HCT116 (cell line): Measurements from ENCODE around the gene SLC26A3. TPM values are rescaled to one million over a fixed set of nuclear protein-coding genes. Genes with fewer than 3 reads are reported as not detected.

Experiments
- ATAC-seq: fragments of 200-7000 bp; cut with Tn5 transposase; 2 replicates; pipeline ENCODE4 v1.9.1; 2020; ENCODE audit warnings: mild to moderate bottlenecking, moderate library complexity
- BruUV-seq: library from RNA; stranded (reverse); fragments of 400-500 nt; replicated peaks from 2 replicates; lab custom pipeline; 2021; lab: Mats Ljungman, UMichigan
- CTCF ChIA-PET: fragments of 300-600 bp; sonication (Branson Sonifier 250); formaldehyde crosslinking; loops from one replicate; lab custom pipeline; 2021; ENCODE audit warnings: antibody characterized with exemption; lab: Charles Lee
- POLR2A ChIA-PET: fragments of 300-600, 350-600 bp; sonication (Branson Sonifier 250); formaldehyde crosslinking; loops from one replicate; lab custom pipeline; 2021; ENCODE audit warnings: antibody characterized with exemption; lab: Charles Lee
- RAD21 ChIA-PET, 2 experiments: fragments of 300-600 bp; sonication (Branson Sonifier 250); formaldehyde crosslinking; loops; one replicate each; lab custom pipeline; 2023; ENCODE audit warnings: low total read pairs in 2 of 2; ENCODE audit not compliant: uncharacterized antibody in 2 of 2, unreplicated experiment in 2 of 2, low non-redundant PET in 1 of 2; lab: Charles Lee
- DNase-seq: peaks from one replicate; pipeline ENCODE4 v3.0.0-alpha.2; 2010; ENCODE audit warnings: low read depth, low spot score
- H2AFZ ChIP-seq: fragments of 200-600 bp; shearing (Covaris generic), sonication (generic); 2 replicates; pipeline ENCODE4 v1.6.1; 2017; ENCODE audit warnings: low read depth, mixed run types, mixed read lengths, antibody characterized with exemption, low read length; ENCODE audit not compliant: poor library complexity, severe bottlenecking
- H3K27ac ChIP-seq: 2 replicates; pipeline ENCODE4 v1.5.1; 2012; ENCODE audit warnings: low read depth, low read length
- H3K27me3 ChIP-seq: fragments of 200-600 bp; sonication (generic); 2 replicates; pipeline ENCODE4 v1.6.1; 2016; ENCODE audit warnings: mixed run types, low read length, mixed read lengths; ENCODE audit not compliant: insufficient read depth
- H3K36me3 ChIP-seq, 2 experiments: fragments of 200-500 bp in 1 of 2; fragments of 200-600 bp in 1 of 2; sonication (Bioruptor generic) in 1 of 2; sonication (generic) in 1 of 2; 2 replicates each; pipeline versions ENCODE4 v1.5.1 to v1.6.1; 2014 to 2016; ENCODE audit warnings: low read length in 2 of 2, inconsistent platforms in 1 of 2, mixed read lengths in 1 of 2, mixed run types in 1 of 2; ENCODE audit not compliant: insufficient read depth in 2 of 2, control insufficient read depth in 1 of 2
- H3K4me1 ChIP-seq, 2 experiments: fragments of 200-600 bp in 1 of 2; sonication (generic) in 1 of 2; 2 replicates each; pipeline versions ENCODE4 v1.5.1 to v1.6.1; 2012 to 2017; ENCODE audit warnings: low read length in 2 of 2, inconsistent platforms in 1 of 2, mild to moderate bottlenecking in 1 of 2, mixed read lengths in 1 of 2, mixed run types in 1 of 2, moderate library complexity in 1 of 2; ENCODE audit not compliant: insufficient read depth in 2 of 2, control insufficient read depth in 1 of 2
- H3K4me2 ChIP-seq: fragments of 200-600 bp; sonication (generic); 2 replicates; pipeline ENCODE4 v1.6.1; 2017; ENCODE audit warnings: mixed run types, low read length, mixed read lengths
- H3K4me3 ChIP-seq, 2 experiments: fragments of 200-600 bp in 1 of 2; sonication (generic) in 1 of 2; replicated peaks in 1 of 2; 2 replicates each; pipeline ENCODE4 v1.5.1; 2011 to 2016; ENCODE audit warnings: low read length in 2 of 2, control low read depth in 1 of 2, low read depth in 1 of 2, mild to moderate bottlenecking in 1 of 2, mixed read lengths in 1 of 2, mixed run types in 1 of 2
- H3K79me2 ChIP-seq: fragments of 200-600 bp; sonication (generic); 2 replicates; pipeline ENCODE4 v1.6.1; 2017; ENCODE audit warnings: mild to moderate bottlenecking, mixed run types, low read length, moderate library complexity, mixed read lengths; ENCODE audit not compliant: insufficient read depth
- H3K9ac ChIP-seq: fragments of 200-600 bp; sonication (generic); 2 replicates; pipeline ENCODE4 v1.6.1; 2016; ENCODE audit warnings: low read length, mixed read lengths
- H3K9me2 ChIP-seq: fragments of 200-600 bp; sonication (generic), shearing (Covaris generic); 2 replicates; pipeline ENCODE4 v1.6.1; 2017; ENCODE audit warnings: mixed run types, mild to moderate bottlenecking, moderate library complexity; ENCODE audit not compliant: insufficient read depth
- H3K9me3 ChIP-seq, 2 experiments: fragments of 200-500 bp in 1 of 2; fragments of 200-600 bp in 1 of 2; sonication (Bioruptor generic) in 1 of 2; sonication (generic) in 1 of 2; 2 replicates each; pipeline ENCODE4 v1.6.1; 2014 to 2017; ENCODE audit warnings: low read length in 2 of 2, mixed read lengths in 2 of 2, inconsistent platforms in 1 of 2, low read depth in 1 of 2, mild to moderate bottlenecking in 1 of 2, mixed run types in 1 of 2, moderate library complexity in 1 of 2; ENCODE audit not compliant: control insufficient read depth in 1 of 2, insufficient read depth in 1 of 2
- H4K20me1 ChIP-seq: fragments of 200-600 bp; sonication (generic), shearing (Covaris generic); 2 replicates; pipeline ENCODE4 v1.6.1; 2017; ENCODE audit warnings: mixed run types, mild to moderate bottlenecking, moderate library complexity; ENCODE audit not compliant: insufficient read depth
- CEBPB ChIP-seq: IDR thresholded peaks from 2 replicates; pipeline ENCODE4 v1.6.1; 2012; ENCODE audit warnings: low read depth
- EGR1 ChIP-seq: IDR thresholded peaks from 2 replicates; pipeline ENCODE4 v1.6.1; 2012; ENCODE audit warnings: low read depth
- ELF1 ChIP-seq: IDR thresholded peaks from 2 replicates; pipeline ENCODE4 v1.6.1; 2012; ENCODE audit warnings: low read depth, borderline replicate concordance
- EZH2 ChIP-seq: fragments of 200-600 bp; sonication (generic); IDR thresholded peaks from 2 replicates; pipeline ENCODE4 v1.6.1; 2017; ENCODE audit warnings: antibody characterized with exemption, mixed run types
- FOSL1 ChIP-seq: IDR thresholded peaks from 2 replicates; pipeline ENCODE4 v1.6.1; 2012; ENCODE audit warnings: low read depth
- JUND ChIP-seq: IDR thresholded peaks from 2 replicates; pipeline ENCODE4 v1.6.1; 2012
- POLR2A ChIP-seq: IDR thresholded peaks from 2 replicates; pipeline ENCODE4 v1.7.0; 2011; ENCODE audit warnings: borderline replicate concordance; ENCODE audit not compliant: insufficient read depth, insufficient read length; ENCODE audit errors: extremely low read depth
- RAD21 ChIP-seq: IDR thresholded peaks from 2 replicates; pipeline ENCODE4 v1.6.1; 2012; ENCODE audit warnings: low read depth, mild to moderate bottlenecking
- SRF ChIP-seq: IDR thresholded peaks from 2 replicates; pipeline ENCODE4 v1.6.1; 2012; ENCODE audit warnings: low read depth
- YY1 ChIP-seq: IDR thresholded peaks from 2 replicates; pipeline ENCODE4 v1.6.1; 2011; ENCODE audit warnings: low read length, low read depth, moderate library complexity, mild to moderate bottlenecking; ENCODE audit not compliant: insufficient replicate concordance; ENCODE audit errors: extremely low read depth
- ZBTB33 ChIP-seq: IDR thresholded peaks from 2 replicates; pipeline ENCODE4 v1.6.1; 2011; ENCODE audit warnings: mild to moderate bottlenecking, low read length, moderate library complexity; ENCODE audit not compliant: insufficient replicate concordance; ENCODE audit errors: extremely low read depth
- intact Hi-C: fragments of 100-400 bp; cut with micrococcal nuclease; formaldehyde crosslinking; loops from 2 replicates; pipeline ENCODE4 v1.10.0; 2022
- total RNA-seq: library from RNA; stranded (reverse); gene quantifications from one replicate; pipeline ENCODE4 v1.2.1, GENCODE V29; 2021; ENCODE audit not compliant: unreplicated experiment
- TF ChIP-seq, protein P1 (sequence below), 3 experiments: fragments of 200-600 bp in 1 of 3; sonication (generic) in 1 of 3; IDR thresholded peaks in 2 of 3; conservative IDR thresholded peaks in 1 of 3; 2 replicates each; pipeline ENCODE4 v1.5.1; 2012 to 2017; ENCODE audit warnings: low read depth in 2 of 3, low read length in 2 of 3, antibody characterized with exemption in 1 of 3, borderline replicate concordance in 1 of 3, control low read depth in 1 of 3, mild to moderate bottlenecking in 1 of 3, mixed read lengths in 1 of 3, mixed run types in 1 of 3, moderate library complexity in 1 of 3; ENCODE audit not compliant: insufficient read depth in 1 of 3
- TF ChIP-seq, protein P2 (sequence below): IDR thresholded peaks from 2 replicates; pipeline ENCODE4 v1.6.1; 2012

SLC26A3 gene
- total RNA-seq, 1 experiment from 2014 or later, result 0.54 TPM

DNA sequence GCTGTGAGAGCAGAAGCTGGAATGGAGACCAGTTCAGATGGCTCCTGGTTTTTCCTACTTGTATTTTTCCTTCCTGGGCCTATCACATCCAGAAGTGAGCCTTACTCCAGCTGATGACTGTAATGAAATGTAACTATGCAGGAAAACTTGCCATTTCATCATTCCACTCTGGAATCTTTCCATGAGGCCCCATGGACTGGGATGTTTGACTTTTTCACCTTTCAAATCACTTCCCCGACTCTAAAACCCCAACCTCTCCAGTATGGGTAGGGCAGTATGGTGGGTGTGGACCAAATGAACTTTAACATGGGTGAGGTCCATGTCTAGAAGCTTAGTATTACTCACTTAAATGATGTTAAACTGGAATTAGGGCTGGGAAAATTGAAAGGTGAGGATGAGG, 47.6 kb upstream of the SLC26A3 start:
- no peak overlapping the region for H3K9ac ChIP-seq
- H3K9me3 ChIP-seq, result no peaks in the 10 kb centered on the region
- H3K9me2 ChIP-seq, result no peaks in the 10 kb centered on the region
- no peak for ATAC-seq
- H3K27ac ChIP-seq, result no peak overlapping the region
- CTCF ChIA-PET, result no interaction called here
- POLR2A ChIA-PET, result no interaction called here
- H3K4me1 ChIP-seq, result no peaks in the 10 kb centered on the region; a peak in 1 of 4 replicates
- no peak for DNase-seq
- intact Hi-C loops, result no loop called here
- no peak overlapping the region for H3K4me3 ChIP-seq
- no peak overlapping the region for H3K4me2 ChIP-seq
- RAD21 ChIA-PET, result no interaction called here
- no peak overlapping the region for H2AFZ ChIP-seq
- no peak for TF ChIP-seq YY1
- no peak for TF ChIP-seq ZBTB33
- no peak for TF ChIP-seq JUND
- no peak for TF ChIP-seq CEBPB
- TF ChIP-seq, protein P1, sequence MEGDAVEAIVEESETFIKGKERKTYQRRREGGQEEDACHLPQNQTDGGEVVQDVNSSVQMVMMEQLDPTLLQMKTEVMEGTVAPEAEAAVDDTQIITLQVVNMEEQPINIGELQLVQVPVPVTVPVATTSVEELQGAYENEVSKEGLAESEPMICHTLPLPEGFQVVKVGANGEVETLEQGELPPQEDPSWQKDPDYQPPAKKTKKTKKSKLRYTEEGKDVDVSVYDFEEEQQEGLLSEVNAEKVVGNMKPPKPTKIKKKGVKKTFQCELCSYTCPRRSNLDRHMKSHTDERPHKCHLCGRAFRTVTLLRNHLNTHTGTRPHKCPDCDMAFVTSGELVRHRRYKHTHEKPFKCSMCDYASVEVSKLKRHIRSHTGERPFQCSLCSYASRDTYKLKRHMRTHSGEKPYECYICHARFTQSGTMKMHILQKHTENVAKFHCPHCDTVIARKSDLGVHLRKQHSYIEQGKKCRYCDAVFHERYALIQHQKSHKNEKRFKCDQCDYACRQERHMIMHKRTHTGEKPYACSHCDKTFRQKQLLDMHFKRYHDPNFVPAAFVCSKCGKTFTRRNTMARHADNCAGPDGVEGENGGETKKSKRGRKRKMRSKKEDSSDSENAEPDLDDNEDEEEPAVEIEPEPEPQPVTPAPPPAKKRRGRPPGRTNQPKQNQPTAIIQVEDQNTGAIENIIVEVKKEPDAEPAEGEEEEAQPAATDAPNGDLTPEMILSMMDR (IDR thresholded peaks at IDR 0.05 in 2 of 3, conservative IDR thresholded peaks at IDR 0.05 in 1 of 3; ENCODE audit: borderline replicate concordance in 1 of 3, insufficient read depth in 1 of 3, low read depth in 2 of 3, low read length in 2 of 3), result no peak
- no peak for TF ChIP-seq EZH2
- no peak for TF ChIP-seq RAD21
- TF ChIP-seq FOSL1, result no peak
- TF ChIP-seq, protein P2, sequence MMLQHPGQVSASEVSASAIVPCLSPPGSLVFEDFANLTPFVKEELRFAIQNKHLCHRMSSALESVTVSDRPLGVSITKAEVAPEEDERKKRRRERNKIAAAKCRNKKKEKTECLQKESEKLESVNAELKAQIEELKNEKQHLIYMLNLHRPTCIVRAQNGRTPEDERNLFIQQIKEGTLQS, result no peak
- TF ChIP-seq SRF, result no peak
- TF ChIP-seq POLR2A, result no peak
- no peak for TF ChIP-seq ELF1
- TF ChIP-seq EGR1, result no peak
- TF ChIP-seq, all 23 proteins: peak for 0
- Histone ChIP-seq H3K36me3 (no peaks in the 10 kb centered on the region), H4K20me1 (no peaks in the 10 kb centered on the region), H3K27me3 (no peaks in the 10 kb centered on the region), H3K79me2 (no peaks in the 10 kb centered on the region)
- BruUV-seq, result no TSS peak
